Nephron progenitor cell (in vitro differentiated cells): ENCODE measurements around the gene NIPAL4.

Source experiments
- DNase-seq: peaks from one replicate; pipeline ENCODE4 v3.0.0; 2021
- H3K27ac Mint-ChIP-seq: 2 replicates; pipeline ENCODE4 v1.8.0; 2021; ENCODE audit warnings: mild to moderate bottlenecking, moderate library complexity, mixed read lengths
- H3K27me3 Mint-ChIP-seq: 2 replicates; pipeline ENCODE4 v1.8.0; 2021; ENCODE audit warnings: mild to moderate bottlenecking, low read depth, mixed read lengths; ENCODE audit not compliant: poor library complexity
- H3K36me3 Mint-ChIP-seq: 2 replicates; pipeline ENCODE4 v1.8.0; 2021; ENCODE audit warnings: low read depth, mixed read lengths
- H3K4me1 Mint-ChIP-seq: 2 replicates; pipeline ENCODE4 v1.8.0; 2021; ENCODE audit warnings: mixed read lengths
- H3K4me3 Mint-ChIP-seq: 2 replicates; pipeline ENCODE4 v1.8.0; 2021; ENCODE audit warnings: mild to moderate bottlenecking, moderate library complexity, mixed read lengths
- H3K9me3 Mint-ChIP-seq: 2 replicates; pipeline ENCODE4 v1.8.0; 2021; ENCODE audit warnings: mild to moderate bottlenecking, moderate library complexity, mixed read lengths
- TF ChIP-seq, protein P1 (sequence below): fragments of 200-600 bp; sonication (generic); IDR thresholded peaks from 2 replicates; pipeline ENCODE4 v1.5.0; 2021; ENCODE audit warnings: antibody characterized with exemption

The NIPAL4 gene

DNA sequence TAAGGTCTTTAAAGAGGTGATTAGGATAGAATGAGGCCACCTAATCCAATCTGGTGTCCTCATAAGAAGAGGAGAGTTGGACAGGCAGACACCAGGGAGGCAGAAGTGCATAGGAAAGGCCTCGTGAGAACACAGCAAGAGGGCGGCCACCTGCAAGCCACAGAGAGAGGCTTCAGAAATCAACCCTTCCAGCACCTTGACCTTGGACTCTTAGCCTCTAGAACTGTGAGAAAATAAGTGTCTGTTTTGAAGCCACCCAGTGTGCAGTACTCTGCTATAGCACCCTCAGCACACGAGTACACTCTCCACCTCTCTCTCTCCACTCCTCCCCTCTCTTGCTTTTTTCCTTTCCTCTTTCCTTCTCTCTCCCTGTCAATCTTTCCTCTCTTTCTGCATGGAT lies 26.8 kb downstream of the NIPAL4 start:
- H3K9me3 Mint-ChIP-seq = no peaks in the 10 kb centered on the region

GRCh38 chr5:157487358-157487757 lies 27.3 kb downstream of the NIPAL4 start:
- peaks cover 44% of the 10 kb centered on the region for H3K36me3 Mint-ChIP-seq
- H3K27ac Mint-ChIP-seq = no peak overlapping the region
- DNase-seq = no peak

More for the DNA sequence above, 26.8 kb downstream of the NIPAL4 start:
- TF ChIP-seq, protein P1, sequence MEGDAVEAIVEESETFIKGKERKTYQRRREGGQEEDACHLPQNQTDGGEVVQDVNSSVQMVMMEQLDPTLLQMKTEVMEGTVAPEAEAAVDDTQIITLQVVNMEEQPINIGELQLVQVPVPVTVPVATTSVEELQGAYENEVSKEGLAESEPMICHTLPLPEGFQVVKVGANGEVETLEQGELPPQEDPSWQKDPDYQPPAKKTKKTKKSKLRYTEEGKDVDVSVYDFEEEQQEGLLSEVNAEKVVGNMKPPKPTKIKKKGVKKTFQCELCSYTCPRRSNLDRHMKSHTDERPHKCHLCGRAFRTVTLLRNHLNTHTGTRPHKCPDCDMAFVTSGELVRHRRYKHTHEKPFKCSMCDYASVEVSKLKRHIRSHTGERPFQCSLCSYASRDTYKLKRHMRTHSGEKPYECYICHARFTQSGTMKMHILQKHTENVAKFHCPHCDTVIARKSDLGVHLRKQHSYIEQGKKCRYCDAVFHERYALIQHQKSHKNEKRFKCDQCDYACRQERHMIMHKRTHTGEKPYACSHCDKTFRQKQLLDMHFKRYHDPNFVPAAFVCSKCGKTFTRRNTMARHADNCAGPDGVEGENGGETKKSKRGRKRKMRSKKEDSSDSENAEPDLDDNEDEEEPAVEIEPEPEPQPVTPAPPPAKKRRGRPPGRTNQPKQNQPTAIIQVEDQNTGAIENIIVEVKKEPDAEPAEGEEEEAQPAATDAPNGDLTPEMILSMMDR = no peak
- Mint-ChIP-seq H3K27ac (peak overlapping the region; percentile 71), H3K27me3 (peaks cover 2% of the 10 kb centered on the region), H3K4me1 (no peaks in the 10 kb centered on the region), H3K36me3 (peaks cover 49% of the 10 kb centered on the region), H3K4me3 (no peak overlapping the region)
- DNase-seq = no peak

GRCh38 chr5:157491471-157491995 lies 31.5 kb downstream of the NIPAL4 start:
- H3K9me3 Mint-ChIP-seq = no peaks in the 10 kb centered on the region
- H3K4me3 Mint-ChIP-seq = no peak overlapping the region
- peak overlapping the region; percentile 51 for H3K27ac Mint-ChIP-seq
- no peak for DNase-seq
- H3K4me1 Mint-ChIP-seq = no peaks in the 10 kb centered on the region
- TF ChIP-seq, protein P1 = no peak
- H3K27me3 Mint-ChIP-seq = no peaks in the 10 kb centered on the region
- H3K36me3 Mint-ChIP-seq = peaks cover 25% of the 10 kb centered on the region

More at GRCh38 chr5:157487358-157487757, 27.3 kb downstream of the NIPAL4 start:
- Mint-ChIP-seq H3K27me3 (peaks cover 2% of the 10 kb centered on the region), H3K4me3 (no peak overlapping the region), H3K9me3 (no peaks in the 10 kb centered on the region), H3K4me1 (no peaks in the 10 kb centered on the region)
- TF ChIP-seq, protein P1 = no peak

GRCh38 chr5:157492886-157493285 lies 32.9 kb downstream of the NIPAL4 start:
- Mint-ChIP-seq H3K36me3 (peaks cover 21% of the 10 kb centered on the region), H3K27ac (no peak overlapping the region), H3K4me3 (no peak overlapping the region), H3K27me3 (no peaks in the 10 kb centered on the region), H3K4me1 (no peaks in the 10 kb centered on the region), H3K9me3 (no peaks in the 10 kb centered on the region)
- TF ChIP-seq, protein P1 = no peak
- DNase-seq = no peak

DNA sequence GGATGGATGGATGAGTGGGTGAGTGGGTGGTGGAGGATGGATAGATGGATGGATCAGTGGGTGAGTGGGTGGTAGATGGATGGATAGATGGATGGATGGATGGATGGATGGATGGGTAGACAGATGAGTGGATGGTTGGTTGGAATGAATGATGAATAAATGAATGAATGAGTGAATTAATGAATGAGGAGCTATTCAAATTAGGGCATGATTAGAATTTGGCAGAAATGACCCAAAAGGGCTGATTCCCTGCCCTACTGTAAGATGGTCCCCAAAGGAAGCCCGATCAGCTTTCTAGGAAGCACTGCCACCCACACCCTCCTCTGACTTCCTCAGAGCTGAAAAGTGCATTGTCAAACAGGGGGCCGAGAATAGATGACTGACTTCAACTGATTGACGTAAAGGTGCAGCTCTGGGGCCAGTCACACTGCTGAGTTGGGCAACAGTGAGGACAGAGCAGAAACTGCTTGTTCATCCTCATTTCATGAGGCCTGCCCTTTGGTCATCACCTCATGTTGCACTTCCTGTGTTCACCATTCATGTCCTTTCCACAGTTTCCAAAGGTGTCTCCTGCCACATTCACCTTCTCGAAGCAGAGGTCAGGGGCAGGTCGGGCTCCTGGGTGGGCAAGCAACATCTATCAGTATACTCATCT lies 34.3 kb downstream of the NIPAL4 start:
- H3K4me3 Mint-ChIP-seq = no peak overlapping the region
- TF ChIP-seq, protein P1 = no peak
- H3K36me3 Mint-ChIP-seq = peaks cover 14% of the 10 kb centered on the region
- H3K27ac Mint-ChIP-seq = no peak overlapping the region
- no peaks in the 10 kb centered on the region for H3K27me3 Mint-ChIP-seq
- no peak for DNase-seq
- H3K4me1 Mint-ChIP-seq = no peaks in the 10 kb centered on the region
- H3K9me3 Mint-ChIP-seq = no peaks in the 10 kb centered on the region

DNA sequence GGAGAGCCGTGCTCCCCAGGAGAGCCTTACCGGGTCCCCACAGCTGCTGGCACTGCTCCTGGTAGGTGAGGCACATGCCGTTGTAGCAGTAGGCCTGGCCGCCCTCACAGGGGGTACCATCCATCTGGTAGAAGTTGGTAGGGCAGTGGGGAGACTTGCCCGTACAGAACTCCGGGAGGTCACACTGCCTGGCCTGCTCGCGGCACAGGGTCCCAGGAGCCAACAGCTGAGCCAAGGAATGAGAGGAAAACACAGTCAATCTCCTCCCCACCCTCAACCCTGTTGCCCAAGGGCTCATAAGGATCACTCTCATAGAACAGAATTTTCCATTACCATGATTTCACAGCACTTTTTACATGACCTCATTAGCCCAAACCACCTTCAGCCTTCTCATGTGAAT lies 36.9 kb downstream of the NIPAL4 start:
- Mint-ChIP-seq H3K27ac (no peak overlapping the region), H3K4me3 (no peak overlapping the region), H3K9me3 (no peaks in the 10 kb centered on the region), H3K36me3 (peaks cover 22% of the 10 kb centered on the region), H3K4me1 (peaks cover 9% of the 10 kb centered on the region), H3K27me3 (peaks cover 2% of the 10 kb centered on the region)
- TF ChIP-seq, protein P1 = no peak
- DNase-seq = no peak
